GM12878 (cell line): ENCODE data around the gene ANKRD6. TPM values are rescaled to one million over a fixed set of nuclear protein-coding genes. Genes with fewer than 3 reads are reported as not detected.

Source experiments
- ATAC-seq: fragments of 200-7000 bp; cut with Tn5 transposase; 3 replicates; pipeline ENCODE4 v1.9.1; 2020; ENCODE audit warnings: mild to moderate bottlenecking, moderate library complexity
- BruUV-seq: library from RNA; stranded (reverse); fragments of 400-500 nt; replicated peaks from 2 replicates; lab custom pipeline; 2021; lab: Mats Ljungman, UMichigan
- CTCF ChIA-PET: fragments of 300-600 bp; sonication (Branson Sonifier 250); formaldehyde crosslinking; extraction: SDS; loops from one replicate; lab custom pipeline; 2021; ENCODE audit warnings: inconsistent platforms; lab: Yijun Ruan, JAX
- POLR2A ChIA-PET: fragments of 350-600 bp; formaldehyde crosslinking; extraction: SDS; loops from one replicate; lab custom pipeline; 2021; ENCODE audit warnings: inconsistent platforms; lab: Charles Lee
- RAD21 ChIA-PET: fragments of 300-600 bp; sonication (Branson Sonifier 250); formaldehyde crosslinking; loops from one replicate; lab custom pipeline; 2023; ENCODE audit warnings: antibody characterized with exemption; ENCODE audit not compliant: unreplicated experiment; lab: Charles Lee
- SMC1A ChIA-PET: fragments of 300-600 bp; sonication (Branson Sonifier 250); formaldehyde crosslinking; loops from one replicate; lab custom pipeline; 2023; ENCODE audit not compliant: unreplicated experiment, uncharacterized antibody; lab: Charles Lee
- DNase-seq: peaks from one replicate; pipeline ENCODE4 v3.0.0-alpha.2; 2011; ENCODE audit warnings: low read depth, low spot score
- FAIRE-seq: peaks from 3 replicates; lab custom pipeline; 2011; peaks lifted over from hg19 to GRCh38; lab: Jason Lieb, UNC
- H2AFZ ChIP-seq: 2 replicates; pipeline ENCODE4 v1.6.0; 2011; ENCODE audit warnings: low read depth, low read length, control low read depth; ENCODE audit not compliant: control insufficient read depth
- H3K27ac ChIP-seq: 2 replicates; pipeline ENCODE4 v1.5.1; 2011; ENCODE audit warnings: control low read depth; ENCODE audit not compliant: control insufficient read depth, insufficient read depth
- H3K27me3 ChIP-seq, 2 experiments: replicated peaks in 1 of 2; 2 replicates each; pipeline versions ENCODE4 v1.6.0 to v1.6.1; 2011; ENCODE audit warnings: low read length in 1 of 2; ENCODE audit not compliant: control insufficient read depth in 2 of 2, insufficient read depth in 2 of 2
- H3K36me3 ChIP-seq, 2 experiments: 2 replicates each; pipeline ENCODE4 v1.5.1; 2011; ENCODE audit warnings: low read length in 1 of 2; ENCODE audit not compliant: control insufficient read depth in 2 of 2, insufficient read depth in 2 of 2
- H3K4me1 ChIP-seq: 2 replicates; pipeline ENCODE4 v1.6.1; 2011; ENCODE audit warnings: mild to moderate bottlenecking, low read length, moderate library complexity, mixed read lengths; ENCODE audit not compliant: control insufficient read depth, insufficient read depth
- H3K4me2 ChIP-seq: 2 replicates; pipeline ENCODE4 v1.6.0; 2011; ENCODE audit warnings: control low read depth; ENCODE audit not compliant: control insufficient read depth, insufficient read depth
- H3K4me3 ChIP-seq: fragments of 200-600 bp; sonication (generic); 2 replicates; pipeline ENCODE4 v1.5.1; 2016
- H3K79me2 ChIP-seq: 2 replicates; pipeline ENCODE4 v1.6.0; 2011; ENCODE audit warnings: low read length; ENCODE audit not compliant: control insufficient read depth, insufficient read depth
- H3K9ac ChIP-seq: 2 replicates; pipeline ENCODE4 v1.8.0; 2011; ENCODE audit warnings: low read length, control low read depth, mixed read lengths; ENCODE audit not compliant: control insufficient read depth, insufficient read depth
- H3K9me3 ChIP-seq: replicated peaks from 3 replicates; pipeline ENCODE4 v1.5.1; 2011; ENCODE audit warnings: mild to moderate bottlenecking, low read length; ENCODE audit not compliant: control insufficient read depth, insufficient read depth
- H4K20me1 ChIP-seq: 2 replicates; pipeline ENCODE4 v1.6.0; 2011; ENCODE audit not compliant: control insufficient read depth, insufficient read depth
- NFYB ChIP-seq: IDR thresholded peaks from 2 replicates; pipeline ENCODE4 v1.6.1; 2011; ENCODE audit warnings: low read depth, mild to moderate bottlenecking, low read length, improper control_type of control experiment, moderate library complexity; ENCODE audit not compliant: insufficient read depth
- PAX8 ChIP-seq: fragments of 450-650 bp; IDR thresholded peaks from 2 replicates; pipeline ENCODE4 v1.6.1; 2017; ENCODE audit warnings: mild to moderate bottlenecking, moderate library complexity
- PBX3 ChIP-seq: IDR thresholded peaks from 2 replicates; pipeline ENCODE4 v1.6.1; 2011; ENCODE audit warnings: mild to moderate bottlenecking, low read depth, low read length, moderate library complexity; ENCODE audit not compliant: insufficient replicate concordance
- SP1 ChIP-seq: IDR thresholded peaks from one replicate; pipeline ENCODE4 v1.6.1; 2011; ENCODE audit warnings: low read depth, low read length
- YY1 ChIP-seq: IDR thresholded peaks from 2 replicates; pipeline ENCODE4 v1.6.1; 2011; ENCODE audit warnings: low read depth, mild to moderate bottlenecking, low read length
- WGBS: methylation state at CpG from one replicate; pipeline ENCODE4 v1.1.6; 2016; ENCODE audit warnings: low lambda C conversion rate; ENCODE audit not compliant: insufficient replicate concordance, insufficient coverage; ENCODE audit errors: missing lambda C conversion rate; 5-methylcytosine and 5-hydroxymethylcytosine counted together
- in situ Hi-C: fragments of 300-500 bp; cut with MboI; formaldehyde crosslinking; loops from 9 replicates; pipeline ENCODE4 v1.14.3; 2018; ENCODE audit warnings: mixed read lengths
- intact Hi-C: fragments of 100-400 bp; cut with micrococcal nuclease; formaldehyde crosslinking; loops from one replicate; pipeline ENCODE4 v1.14.2; 2022; ENCODE audit not compliant: unreplicated experiment
- polyA plus RNA-seq, 11 experiments: library from polyadenylated mRNA; depleted of rRNA in 4 of 11; unstranded in 6 of 11; stranded (reverse) in 5 of 11; fragments of >200 nt; fragmentation: Nextera tagmentation in 4 of 11; fragmentation: Illumina TruSeq in 1 of 11; extraction: Ambion mirVana in 4 of 11; extraction: Trizol in 1 of 11; gene quantifications; 1 replicate in 1 of 11; 2 replicates in 10 of 11; pipeline versions ENCODE4 v1.2.1 to v1.2.3, GENCODE V29; 2011 to 2016; ENCODE audit warnings: inconsistent platforms in 2 of 11, missing spikeins in 2 of 11, low read depth in 1 of 11
- total RNA-seq, 4 experiments: library from RNA; depleted of rRNA in 3 of 4; stranded (reverse); fragments of >200 nt in 3 of 4; fragmentation: Illumina TruSeq in 1 of 4; extraction: Trizol in 1 of 4; gene quantifications; 2 replicates each; pipeline versions ENCODE4 v1.2.1 to v1.2.3, GENCODE V29; 2013 to 2021
- TF ChIP-seq, protein P1 (sequence below): fragments of 450-650 bp; IDR thresholded peaks from 2 replicates; pipeline ENCODE4 v1.6.1; 2016; ENCODE audit warnings: mild to moderate bottlenecking

The ANKRD6 gene
- total and polyA plus RNA-seq, 10 of the 15 experiments (the other 5 are each of a cell fraction or from before 2014, with no cell fraction given), result 0.03 to 0.90 (median 0.38) TPM

DNA sequence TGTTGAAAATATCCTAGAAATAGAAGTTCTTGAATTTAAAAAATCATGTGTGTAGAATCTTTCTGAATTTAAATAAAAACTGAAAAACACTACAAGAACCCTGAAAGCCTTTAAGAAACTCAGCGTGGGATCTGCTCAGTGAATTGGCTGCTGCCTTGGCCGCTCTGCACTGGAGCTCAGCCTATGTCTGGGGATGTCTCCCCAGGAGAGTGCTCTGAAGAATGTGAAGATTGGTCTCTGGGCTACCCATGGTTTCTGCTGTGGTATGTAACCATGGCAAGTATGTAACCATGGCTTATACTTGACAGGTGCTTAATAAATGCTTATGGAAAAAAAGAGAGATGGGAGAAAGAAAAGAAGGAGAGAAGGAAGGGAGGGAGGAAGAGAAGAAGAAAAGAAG, 17.8 kb upstream of the ANKRD6 start:
- Histone ChIP-seq H3K36me3 (no peaks in the 10 kb centered on the region), H2AFZ (no peak overlapping the region), H4K20me1 (no peaks in the 10 kb centered on the region), H3K9me3 (no peaks in the 10 kb centered on the region), H3K27me3 (no peaks in the 10 kb centered on the region; a peak in 1 of 4 replicates), H3K4me1 (no peaks in the 10 kb centered on the region), H3K27ac (no peak overlapping the region), H3K9ac (no peak overlapping the region), H3K4me2 (no peak overlapping the region), H3K79me2 (peaks cover 20% of the 10 kb centered on the region), H3K4me3 (no peak overlapping the region)
- FAIRE-seq, result no peak
- TF ChIP-seq PAX8, result no peak
- TF ChIP-seq PBX3, result no peak
- no peak for TF ChIP-seq NFYB
- no peak for TF ChIP-seq SP1
- TF ChIP-seq, protein P1, sequence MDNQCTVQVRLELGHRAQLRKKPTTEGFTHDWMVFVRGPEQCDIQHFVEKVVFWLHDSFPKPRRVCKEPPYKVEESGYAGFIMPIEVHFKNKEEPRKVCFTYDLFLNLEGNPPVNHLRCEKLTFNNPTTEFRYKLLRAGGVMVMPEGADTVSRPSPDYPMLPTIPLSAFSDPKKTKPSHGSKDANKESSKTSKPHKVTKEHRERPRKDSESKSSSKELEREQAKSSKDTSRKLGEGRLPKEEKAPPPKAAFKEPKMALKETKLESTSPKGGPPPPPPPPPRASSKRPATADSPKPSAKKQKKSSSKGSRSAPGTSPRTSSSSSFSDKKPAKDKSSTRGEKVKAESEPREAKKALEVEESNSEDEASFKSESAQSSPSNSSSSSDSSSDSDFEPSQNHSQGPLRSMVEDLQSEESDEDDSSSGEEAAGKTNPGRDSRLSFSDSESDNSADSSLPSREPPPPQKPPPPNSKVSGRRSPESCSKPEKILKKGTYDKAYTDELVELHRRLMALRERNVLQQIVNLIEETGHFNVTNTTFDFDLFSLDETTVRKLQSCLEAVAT, result no peak
- TF ChIP-seq YY1, result no peak
- intact Hi-C loops, result no loop called here
- ChIA-PET POLR2A (no interaction called here), SMC1A (interaction anchor here (2.1 to 2.3 kb wide), 2 partner anchors 17 to 43 kb away, joined by 5 to 10 read pairs; no protein-coding TSS in a partner anchor), RAD21 (interaction anchor here (0.7 kb wide), 1 partner anchor 525 kb away, joined by 3 read pairs; no protein-coding TSS in a partner anchor), CTCF (interaction anchor here (1.4 to 4.7 kb wide), 2 partner anchors 17 to 43 kb away, joined by 3 to 20 read pairs; no protein-coding TSS in a partner anchor)
- no peak for DNase-seq
- in situ Hi-C loops, result no loop called here
- ATAC-seq, result no peak
- no TSS peak for BruUV-seq
- WGBS, result 73% methylated on average over 2 of the region's 2 CpGs
